Measurements from ENCODE around the gene PLA2G12A. TPM values are rescaled to one million over a fixed set of nuclear protein-coding genes. Genes with fewer than 3 reads are reported as not detected.

Gene PLA2G12A
- total RNA-seq, 2 experiments from 2014 or later, result 9.6 to 10.5 TPM

- peaks cover 55% of the 10 kb centered on the region for H3K4me1 Mint-ChIP-seq (ENCODE audit: low read depth)
- H3K9me3 Mint-ChIP-seq, result peaks cover 8% of the 10 kb centered on the region
- POLR2A ChIA-PET, result no interaction called here
Observed at GRCh38 chr4:109673303-109673702, 56.6 kb downstream of the PLA2G12A start.

GRCh38 chr4:109672169-109672930, 57.5 kb downstream of the PLA2G12A start:
- Histone ChIP-seq H3K9me3 (ENCODE audit: control insufficient read depth in 1 of 2, insufficient read depth in 1 of 2, low read length in 2 of 2) (peaks cover 0 to 9% of the 10 kb centered on the region in 2 experiments), H3K27me3 (ENCODE audit: control insufficient read depth in 1 of 2, insufficient read depth in 2 of 2, low read length in 2 of 2) (no peaks in the 10 kb centered on the region), H3K36me3 (ENCODE audit: insufficient read depth, low read length) (peaks cover 24% of the 10 kb centered on the region), H3K4me3 (ENCODE audit: low read length) (no peak overlapping the region), H3K4me1 (ENCODE audit: insufficient read depth, low read length) (no peaks in the 10 kb centered on the region), H3K27ac (ENCODE audit: low read depth in 1 of 2, low read length in 2 of 2) (no peak overlapping the region)
- DNase-seq (no peak), ATAC-seq (ENCODE audit: poor library complexity) (no peak)
- Mint-ChIP-seq H3K9me3 (peaks cover 8% of the 10 kb centered on the region), H3K27ac (peak overlapping the region; percentile 72), H3K36me3 (ENCODE audit: low read depth) (peaks cover 83% of the 10 kb centered on the region), H3K4me1 (ENCODE audit: low read depth) (peaks cover 63% of the 10 kb centered on the region), H3K4me3 (no peak overlapping the region), H3K27me3 (no peaks in the 10 kb centered on the region)
- POLR2A ChIA-PET, result interaction anchor here (0.9 kb wide), 1 partner anchor 125 kb away, joined by 6 read pairs; no protein-coding TSS in a partner anchor
- intact Hi-C loops (cut with DNase I, micrococcal nuclease), result no loop called here
- TF ChIP-seq CTCF (IDR thresholded peaks at IDR 0.05), result no peak
- CTCF ChIA-PET, result no interaction called here

More at GRCh38 chr4:109673303-109673702, 56.6 kb downstream of the PLA2G12A start:
- no peak for TF ChIP-seq CTCF (IDR thresholded peaks at IDR 0.05)
- no peaks in the 10 kb centered on the region for H3K4me1 ChIP-seq (ENCODE audit: insufficient read depth, low read length)
- Mint-ChIP-seq H3K36me3 (ENCODE audit: low read depth) (peaks cover 80% of the 10 kb centered on the region), H3K4me3 (no peak overlapping the region), H3K27me3 (no peaks in the 10 kb centered on the region), H3K27ac (peak overlapping the region; percentile 62)
- CTCF ChIA-PET, result no interaction called here
- H3K9me3 ChIP-seq (ENCODE audit: control insufficient read depth in 1 of 2, insufficient read depth in 1 of 2, low read length in 2 of 2), result peaks cover 2 to 9% of the 10 kb centered on the region in 2 experiments
- intact Hi-C loops (cut with DNase I, micrococcal nuclease), result no loop called here
- no peak for DNase-seq
- no peak for ATAC-seq (ENCODE audit: poor library complexity)
- no peak overlapping the region for H3K27ac ChIP-seq (ENCODE audit: low read depth in 1 of 2, low read length in 2 of 2)
- peaks cover 24% of the 10 kb centered on the region for H3K36me3 ChIP-seq (ENCODE audit: insufficient read depth, low read length)
- no peaks in the 10 kb centered on the region for H3K27me3 ChIP-seq (ENCODE audit: control insufficient read depth in 1 of 2, insufficient read depth in 2 of 2, low read length in 2 of 2)
- no peak overlapping the region for H3K4me3 ChIP-seq (ENCODE audit: low read length)

GRCh38 chr4:109671350-109671749, 58.5 kb downstream of the PLA2G12A start:
- no peak overlapping the region for H3K27ac ChIP-seq (ENCODE audit: low read depth in 1 of 2, low read length in 2 of 2)
- ChIA-PET CTCF (no interaction called here), POLR2A (interaction anchor here (0.9 to 1.0 kb wide), 3 partner anchors 23 to 124 kb away, joined by 3 to 6 read pairs (median 3); partner anchors contain the start of gene MCUB)
- no peaks in the 10 kb centered on the region for H3K4me1 ChIP-seq (ENCODE audit: insufficient read depth, low read length)
- H3K4me1 Mint-ChIP-seq (ENCODE audit: low read depth), result peaks cover 65% of the 10 kb centered on the region
- peaks cover 81% of the 10 kb centered on the region for H3K36me3 Mint-ChIP-seq (ENCODE audit: low read depth)
- peaks cover 8% of the 10 kb centered on the region for H3K9me3 Mint-ChIP-seq
- H3K4me3 Mint-ChIP-seq, result no peak overlapping the region
- H3K27me3 ChIP-seq (ENCODE audit: control insufficient read depth in 1 of 2, insufficient read depth in 2 of 2, low read length in 2 of 2), result no peaks in the 10 kb centered on the region
- no peak for TF ChIP-seq CTCF (IDR thresholded peaks at IDR 0.05)
- H3K4me3 ChIP-seq (ENCODE audit: low read length), result no peak overlapping the region
- peaks cover 0 to 9% of the 10 kb centered on the region in 2 experiments for H3K9me3 ChIP-seq (ENCODE audit: control insufficient read depth in 1 of 2, insufficient read depth in 1 of 2, low read length in 2 of 2)
- ATAC-seq (ENCODE audit: poor library complexity) (no peak), DNase-seq (no peak)
- H3K36me3 ChIP-seq (ENCODE audit: insufficient read depth, low read length), result peaks cover 24% of the 10 kb centered on the region
- intact Hi-C loops (cut with DNase I, micrococcal nuclease), result no loop called here
- peak overlapping the region; percentile 72 for H3K27ac Mint-ChIP-seq
- no peaks in the 10 kb centered on the region for H3K27me3 Mint-ChIP-seq

Measured in CD4-positive, alpha-beta T cell (primary cell).